Endothelial cell (in vitro differentiated cells): ENCODE measurements around the gene VPS13D. TPM values are rescaled to one million over a fixed set of nuclear protein-coding genes. Genes with fewer than 3 reads are reported as not detected.
A peak's percentile ranks its signal among the peaks of the same experiment; 100 is the strongest.

Experiments used
- DNase-seq: peaks from one replicate; pipeline ENCODE4 v3.0.0; 2021; ENCODE audit warnings: low spot score
- H3K27ac Mint-ChIP-seq: one replicate; pipeline ENCODE4 v1.8.0; 2021; ENCODE audit warnings: mixed read lengths, inconsistent platforms; ENCODE audit not compliant: unreplicated experiment
- H3K27me3 Mint-ChIP-seq: one replicate; pipeline ENCODE4 v1.8.0; 2021; ENCODE audit warnings: mild to moderate bottlenecking, moderate library complexity, mixed read lengths, inconsistent platforms; ENCODE audit not compliant: unreplicated experiment
- H3K36me3 Mint-ChIP-seq: one replicate; pipeline ENCODE4 v1.8.0; 2021; ENCODE audit warnings: mild to moderate bottlenecking, low read depth, mixed read lengths, inconsistent platforms; ENCODE audit not compliant: unreplicated experiment
- H3K4me1 Mint-ChIP-seq: one replicate; pipeline ENCODE4 v1.8.0; 2021; ENCODE audit warnings: mild to moderate bottlenecking, mixed read lengths, inconsistent platforms; ENCODE audit not compliant: unreplicated experiment
- H3K4me3 Mint-ChIP-seq: one replicate; pipeline ENCODE4 v1.8.0; 2021; ENCODE audit warnings: mild to moderate bottlenecking, mixed read lengths, inconsistent platforms; ENCODE audit not compliant: unreplicated experiment
- H3K9me3 Mint-ChIP-seq: one replicate; pipeline ENCODE4 v1.8.0; 2021; ENCODE audit warnings: mixed read lengths, inconsistent platforms; ENCODE audit not compliant: unreplicated experiment
- CTCF ChIP-seq: fragments of 200-600 bp; sonication (generic); IDR thresholded peaks from one replicate; pipeline ENCODE4 v1.5.0; 2021; ENCODE audit warnings: antibody characterized with exemption; ENCODE audit not compliant: unreplicated experiment
- total RNA-seq: library from RNA; stranded (reverse); fragmentation: NEBNext Ultra II Directional; extraction: Animal tissue kit (Norgen Biotek cat#: 25700); gene quantifications from one replicate; pipeline ENCODE4 v1.2.1, GENCODE V29; 2021; ENCODE audit not compliant: unreplicated experiment

Gene VPS13D
- total RNA-seq, 1 donor from 2014 or later: 37.8 TPM

DNA sequence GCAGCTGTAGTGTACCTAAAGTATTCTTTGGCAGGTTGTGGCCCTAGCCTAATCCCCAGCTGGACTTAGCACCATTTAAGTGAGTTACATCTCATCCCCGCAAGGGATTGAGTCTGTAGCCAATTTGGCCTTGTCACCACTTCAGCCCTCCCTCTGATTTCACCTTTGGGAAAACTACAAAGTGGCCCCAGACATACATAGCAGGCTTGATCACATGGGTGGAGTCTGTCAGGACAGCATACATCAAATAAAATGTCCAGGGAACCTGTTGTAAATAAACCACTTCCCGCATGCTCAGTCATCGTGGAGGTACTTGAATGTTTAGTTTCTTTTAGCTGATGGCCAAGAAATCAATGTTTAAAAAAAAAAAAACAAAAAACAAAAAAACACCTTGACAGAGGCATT is 245.7 kb downstream of the VPS13D start:
- Mint-ChIP-seq H3K27me3 (no peaks in the 10 kb centered on the region), H3K27ac (no peak overlapping the region), H3K36me3 (peaks cover 38% of the 10 kb centered on the region), H3K9me3 (no peaks in the 10 kb centered on the region), H3K4me3 (no peak overlapping the region), H3K4me1 (peaks cover 19% of the 10 kb centered on the region)
- no peak for TF ChIP-seq CTCF
- DNase-seq: no peak

DNA sequence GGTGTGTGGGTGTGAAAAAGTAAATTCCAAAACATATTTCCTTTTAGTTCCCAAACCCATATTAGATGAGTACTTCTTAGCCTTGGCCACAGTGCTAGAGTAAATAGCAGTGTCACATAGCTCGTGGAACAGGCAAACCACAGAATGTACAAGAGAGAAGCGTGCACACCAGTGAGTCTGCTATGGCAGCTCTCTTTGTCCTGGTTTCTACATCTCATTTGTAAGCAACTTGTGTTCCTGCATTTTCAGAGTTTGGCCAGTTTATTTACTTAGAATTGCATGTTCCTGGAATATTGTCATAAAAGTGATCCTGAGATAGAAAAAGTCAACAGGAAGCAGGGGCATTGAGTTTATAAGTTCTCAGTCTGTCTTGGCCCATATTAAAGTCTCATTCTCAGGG is 246.1 kb downstream of the VPS13D start:
- Mint-ChIP-seq H3K27me3 (no peaks in the 10 kb centered on the region), H3K36me3 (peaks cover 38% of the 10 kb centered on the region)
- no peak for DNase-seq

GRCh38 chr1:12477314-12477713 is 247.5 kb downstream of the VPS13D start:
- Mint-ChIP-seq H3K27me3 (no peaks in the 10 kb centered on the region), H3K27ac (no peak overlapping the region), H3K36me3 (peaks cover 40% of the 10 kb centered on the region), H3K4me3 (no peak overlapping the region), H3K4me1 (peaks cover 27% of the 10 kb centered on the region), H3K9me3 (no peaks in the 10 kb centered on the region)
- no peak for TF ChIP-seq CTCF
- no peak for DNase-seq

More for the DNA sequence above, 246.1 kb downstream of the VPS13D start:
- peaks cover 23% of the 10 kb centered on the region for H3K4me1 Mint-ChIP-seq
- H3K4me3 Mint-ChIP-seq: no peak overlapping the region
- H3K9me3 Mint-ChIP-seq: no peaks in the 10 kb centered on the region
- TF ChIP-seq CTCF: no peak
- H3K27ac Mint-ChIP-seq: no peak overlapping the region

DNA sequence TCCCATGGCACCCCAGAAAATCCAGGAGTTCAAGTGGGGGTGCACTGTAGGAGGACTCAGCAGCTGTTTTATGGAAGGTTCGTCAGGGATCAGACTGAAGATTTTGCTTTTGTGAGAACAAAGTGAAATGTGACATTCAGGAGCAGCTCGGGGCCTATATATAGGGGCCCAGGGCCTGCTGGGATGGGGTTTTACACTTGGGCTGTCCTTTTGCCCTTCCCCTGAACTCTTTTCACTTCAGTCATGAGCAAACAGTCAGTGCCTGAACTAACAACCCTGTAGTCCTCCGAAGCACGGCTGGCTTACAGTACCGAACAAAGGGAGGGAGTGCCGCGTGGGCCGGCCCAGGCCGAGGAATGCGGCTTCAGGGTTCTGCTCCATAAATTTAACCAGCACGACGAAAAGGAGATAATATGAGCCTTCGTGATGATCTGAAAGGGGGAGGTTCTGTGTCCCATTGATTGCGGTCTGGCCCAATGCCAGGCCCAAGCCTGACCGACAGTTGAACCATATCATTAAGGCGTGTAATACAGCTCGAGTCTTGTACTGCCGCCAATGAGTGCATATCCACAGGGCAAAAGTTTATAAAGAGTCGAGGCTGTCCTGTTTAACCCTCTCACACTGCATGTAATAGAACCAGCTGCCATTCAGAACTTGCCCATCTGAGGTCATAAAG is 248.2 kb downstream of the VPS13D start:
- peaks cover 33% of the 10 kb centered on the region for H3K36me3 Mint-ChIP-seq
- TF ChIP-seq CTCF: no peak
- H3K9me3 Mint-ChIP-seq: no peaks in the 10 kb centered on the region
- no peak overlapping the region for H3K4me3 Mint-ChIP-seq
- H3K27ac Mint-ChIP-seq: no peak overlapping the region
- peaks cover 27% of the 10 kb centered on the region for H3K4me1 Mint-ChIP-seq
- no peaks in the 10 kb centered on the region for H3K27me3 Mint-ChIP-seq
- DNase-seq: no peak

DNA sequence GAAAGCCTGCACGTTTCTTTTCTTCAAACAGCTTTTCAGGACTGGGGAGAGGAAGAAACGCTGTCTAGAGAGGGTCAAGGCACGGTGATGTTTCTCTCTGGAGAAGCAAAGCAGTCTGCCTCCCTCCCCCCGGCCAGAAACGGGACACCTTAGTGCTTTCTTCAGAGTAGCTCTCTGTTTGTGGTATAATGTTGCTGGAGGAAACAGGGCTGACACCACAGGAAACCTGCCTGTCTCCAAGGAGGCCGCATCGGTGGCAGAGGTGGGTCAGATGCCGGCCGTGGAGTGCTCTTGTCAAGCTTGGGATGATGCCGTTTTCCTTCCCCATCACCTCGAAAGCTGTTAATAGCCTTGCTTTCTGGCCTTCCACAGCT is 248.8 kb downstream of the VPS13D start:
- peaks cover 28% of the 10 kb centered on the region for H3K36me3 Mint-ChIP-seq
- no peak overlapping the region for H3K27ac Mint-ChIP-seq
- no peaks in the 10 kb centered on the region for H3K27me3 Mint-ChIP-seq
- peak; percentile 14 for DNase-seq
- no peak for TF ChIP-seq CTCF
- H3K9me3 Mint-ChIP-seq: no peaks in the 10 kb centered on the region
- H3K4me1 Mint-ChIP-seq: peaks cover 27% of the 10 kb centered on the region
- no peak overlapping the region for H3K4me3 Mint-ChIP-seq
